HG02870 (cell line): ENCODE results near the gene GABBR1.
A peak's percentile ranks its signal among the peaks of the same experiment; 100 is the strongest.

Experiments
- ATAC-seq: cut with Tn5 transposase; IDR thresholded peaks from one replicate; pipeline ENCODE4 v1.9.1; 2021; ENCODE audit warnings: mild to moderate bottlenecking, moderate library complexity; ENCODE audit not compliant: unreplicated experiment

The GABBR1 gene

GRCh38 chr6:29577544-29577943 is 55.4 kb downstream of the GABBR1 start:
- no peak for ATAC-seq

GRCh38 chr6:29576056-29576455 is 56.9 kb downstream of the GABBR1 start:
- ATAC-seq = no peak

- no peak for ATAC-seq
These were observed 65.0 kb downstream of the GABBR1 start for GRCh38 chr6:29567991-29568390.

- ATAC-seq = no peak
These were observed 65.4 kb downstream of the GABBR1 start for GRCh38 chr6:29567541-29567940.

- no peak for ATAC-seq
These were observed 66.1 kb downstream of the GABBR1 start for GRCh38 chr6:29566856-29567255.

GRCh38 chr6:29564875-29565274 is 68.1 kb downstream of the GABBR1 start:
- ATAC-seq = no peak

GRCh38 chr6:29563435-29563965 is 69.5 kb downstream of the GABBR1 start:
- ATAC-seq = no peak

- no peak for ATAC-seq
These were observed 71.3 kb downstream of the GABBR1 start for GRCh38 chr6:29561606-29562181.

GRCh38 chr6:29561091-29561490 is 71.9 kb downstream of the GABBR1 start:
- ATAC-seq = no peak

- ATAC-seq = no peak
These were observed 73.3 kb downstream of the GABBR1 start, which contains the start of gene UBD for GRCh38 chr6:29559524-29560287. UBD (minus strand) TSS chr6:29559732; CDS start chr6:29559701, 31 bp downstream.

GRCh38 chr6:29558439-29559079 is 74.4 kb downstream of the GABBR1 start:
- no peak for ATAC-seq

GRCh38 chr6:29557320-29557719 is 75.7 kb downstream of the GABBR1 start:
- ATAC-seq = no peak

GRCh38 chr6:29554764-29555163 is 78.2 kb downstream of the GABBR1 start:
- no peak for ATAC-seq

GRCh38 chr6:29553268-29554057 is 79.5 kb downstream of the GABBR1 start:
- ATAC-seq = no peak

GRCh38 chr6:29552512-29553051 is 80.4 kb downstream of the GABBR1 start:
- peak; percentile 96 for ATAC-seq

- no peak for ATAC-seq
These were observed 85.4 kb downstream of the GABBR1 start for GRCh38 chr6:29547573-29547972.

GRCh38 chr6:29537714-29538403 is 95.1 kb downstream of the GABBR1 start:
- no peak for ATAC-seq

- ATAC-seq = no peak
These were observed 100.5 kb downstream of the GABBR1 start for GRCh38 chr6:29532320-29532951.

- ATAC-seq = no peak
These were observed 101.3 kb downstream of the GABBR1 start for GRCh38 chr6:29531668-29532067.
